CD14-positive monocyte (primary cell): ENCODE measurements around the gene RFX1. TPM values are rescaled to one million over a fixed set of nuclear protein-coding genes. Genes with fewer than 3 reads are reported as not detected.

Experiments
- DNase-seq, 3 donors: peaks; one replicate each; pipeline ENCODE4 v3.0.0-alpha.2; 2011 to 2022
- H2AFZ ChIP-seq: 2 replicates; pipeline ENCODE4 v1.6.0; 2012; ENCODE audit warnings: mild to moderate bottlenecking, low read depth, low read length, inconsistent platforms; ENCODE audit not compliant: insufficient read depth, poor library complexity, severe bottlenecking
- H3K27ac ChIP-seq, 2 donors: 1 replicate in 1 of 2; 2 replicates in 1 of 2; pipeline ENCODE4 v1.5.1; 2012 to 2013; ENCODE audit warnings: low read length in 2 of 2, control low read depth in 1 of 2, inconsistent platforms in 1 of 2, low read depth in 1 of 2, mild to moderate bottlenecking in 1 of 2
- H3K27me3 ChIP-seq, 2 donors: one replicate each; pipeline versions ENCODE4 v1.6.0 to v1.6.1; 2011 to 2013; ENCODE audit warnings: low read length in 2 of 2; ENCODE audit not compliant: control insufficient read depth in 2 of 2, insufficient read depth in 2 of 2
- H3K36me3 ChIP-seq, 2 donors: replicated peaks in 1 of 2; 1 replicate in 1 of 2; 2 replicates in 1 of 2; pipeline versions ENCODE4 v1.5.1 to v1.6.1; 2012 to 2013; ENCODE audit warnings: low read length in 2 of 2, control low read depth in 1 of 2, inconsistent platforms in 1 of 2, mild to moderate bottlenecking in 1 of 2; ENCODE audit not compliant: insufficient read depth in 2 of 2, control insufficient read depth in 1 of 2
- H3K4me1 ChIP-seq, 2 donors: 1 replicate in 1 of 2; 2 replicates in 1 of 2; pipeline versions ENCODE4 v1.5.1 to v1.6.1; 2012 to 2013; ENCODE audit warnings: low read length in 2 of 2, control low read depth in 1 of 2, inconsistent platforms in 1 of 2, mild to moderate bottlenecking in 1 of 2, moderate library complexity in 1 of 2; ENCODE audit not compliant: insufficient read depth in 2 of 2, control insufficient read depth in 1 of 2
- H3K4me2 ChIP-seq: replicated peaks from 2 replicates; pipeline ENCODE3; 2012; ENCODE audit warnings: low read length, moderate library complexity, mild to moderate bottlenecking; ENCODE audit not compliant: poor library complexity, severe bottlenecking; ENCODE audit errors: extremely low read depth
- H3K4me3 ChIP-seq, 3 experiments: fragments of 200-600 bp in 1 of 3; sonication (generic) in 1 of 3; replicated peaks in 1 of 3; 1 replicate in 2 of 3; 2 replicates in 1 of 3; pipeline ENCODE4 v1.5.1; 2011 to 2013; ENCODE audit warnings: low read length in 3 of 3, mild to moderate bottlenecking in 3 of 3, control low read depth in 2 of 3, low read depth in 2 of 3, inconsistent platforms in 1 of 3, moderate library complexity in 1 of 3
- H3K79me2 ChIP-seq: 2 replicates; pipeline ENCODE4 v1.6.0; 2012; ENCODE audit warnings: mild to moderate bottlenecking, control low read depth, inconsistent platforms, low read length, moderate library complexity; ENCODE audit not compliant: insufficient read depth
- H3K9ac ChIP-seq: 2 replicates; pipeline ENCODE4 v1.6.0; 2017; ENCODE audit warnings: low read length, mild to moderate bottlenecking; ENCODE audit not compliant: insufficient read depth, poor library complexity, severe bottlenecking
- H3K9me3 ChIP-seq, 2 donors: replicated peaks in 1 of 2; 1 replicate in 1 of 2; 2 replicates in 1 of 2; pipeline versions ENCODE4 v1.5.1 to v1.6.1; 2012 to 2013; ENCODE audit warnings: low read length in 2 of 2, control low read depth in 1 of 2; ENCODE audit not compliant: control insufficient read depth in 1 of 2, insufficient read depth in 1 of 2
- H4K20me1 ChIP-seq: 2 replicates; pipeline ENCODE4 v1.6.0; 2012; ENCODE audit warnings: mild to moderate bottlenecking, low read length, control low read depth, moderate library complexity; ENCODE audit not compliant: insufficient read depth
- H3K27ac Mint-ChIP-seq, 7 donors: one replicate each; pipeline ENCODE4 v1.8.0; 2020; ENCODE audit warnings: mild to moderate bottlenecking in 7 of 7, mixed read lengths in 7 of 7, moderate library complexity in 6 of 7, inconsistent platforms in 2 of 7
- H3K27me3 Mint-ChIP-seq, 3 donors: one replicate each; pipeline ENCODE4 v1.8.0; 2021 to 2022; ENCODE audit warnings: low read depth in 3 of 3, mild to moderate bottlenecking in 3 of 3, mixed read lengths in 3 of 3, moderate library complexity in 3 of 3, inconsistent platforms in 1 of 3
- H3K36me3 Mint-ChIP-seq, 2 donors: one replicate each; pipeline ENCODE4 v1.8.0; 2020; ENCODE audit warnings: mixed read lengths in 2 of 2, inconsistent platforms in 1 of 2, mild to moderate bottlenecking in 1 of 2
- H3K4me1 Mint-ChIP-seq: one replicate; pipeline ENCODE4 v1.8.0; 2020; ENCODE audit warnings: mild to moderate bottlenecking, mixed read lengths
- H3K4me3 Mint-ChIP-seq, 2 donors: one replicate each; pipeline ENCODE4 v1.8.0; 2020; ENCODE audit warnings: mild to moderate bottlenecking in 2 of 2, mixed read lengths in 2 of 2, moderate library complexity in 1 of 2
- H3K9me3 Mint-ChIP-seq, 7 donors: one replicate each; pipeline ENCODE4 v1.8.0; 2020 to 2022; ENCODE audit warnings: mixed read lengths in 7 of 7, mild to moderate bottlenecking in 6 of 7, moderate library complexity in 6 of 7, inconsistent platforms in 2 of 7
- WGBS: methylation state at CpG from one replicate; pipeline ENCODE4 v1.1.5; 2013; ENCODE audit warnings: missing lambda C conversion rate; ENCODE audit not compliant: insufficient coverage; 5-methylcytosine and 5-hydroxymethylcytosine counted together
- intact Hi-C, 2 donors: fragments of 100-400 bp; cut with micrococcal nuclease; formaldehyde crosslinking; loops; one replicate each; pipeline versions ENCODE4 v1.15.0 to v1.15.1; 2023
- polyA plus RNA-seq, 3 donors: library from polyadenylated mRNA; depleted of rRNA in 1 of 3; unstranded in 2 of 3; stranded (reverse) in 1 of 3; fragments of 300-500 nt in 2 of 3; fragments of >200 nt in 1 of 3; fragmentation: Illumina TruSeq in 2 of 3; gene quantifications; 1 replicate in 2 of 3; 2 replicates in 1 of 3; pipeline ENCODE4 v1.2.3, GENCODE V29; 2012 to 2021
- TF ChIP-seq, protein P1 (sequence below): fragments of 200-600 bp; IDR thresholded peaks from one replicate; pipeline ENCODE4 v1.8.0; 2022; ENCODE audit warnings: antibody characterized with exemption, mild to moderate bottlenecking

The RFX1 gene
- polyA plus RNA-seq, 3 donors = 0.89 to 12.8 (median 0.95) TPM

DNA sequence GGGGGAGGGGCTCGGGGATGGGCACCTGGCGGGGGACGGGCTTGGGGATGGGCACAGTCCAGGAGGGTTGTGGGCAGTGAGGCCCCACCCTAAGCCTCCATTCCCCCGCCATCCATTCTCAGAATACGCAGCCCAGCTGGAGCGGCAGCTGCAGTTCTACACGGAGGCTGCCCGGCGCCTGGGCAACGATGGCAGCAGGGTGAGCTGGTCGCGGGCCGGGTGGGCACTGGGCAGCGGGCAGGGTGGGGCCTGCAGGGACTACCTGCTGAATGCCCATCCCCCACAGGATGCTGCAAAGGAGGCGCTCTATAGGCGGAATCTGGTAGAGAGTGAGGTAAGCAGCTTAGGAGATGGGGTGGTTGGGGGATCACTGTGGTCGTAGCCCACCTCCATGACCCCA is 76.2 kb downstream of the RFX1 start:
- peaks cover 33 to 42% of the 10 kb centered on the region in 2 donors for H3K36me3 ChIP-seq
- H3K4me2 ChIP-seq = no peak overlapping the region
- Mint-ChIP-seq H3K4me1 (peaks cover 15% of the 10 kb centered on the region), H3K9me3 (no peaks in the 10 kb centered on the region), H3K27ac (no peak overlapping the region), H3K4me3 (no peak overlapping the region), H3K27me3 (peaks cover 0 to 9% (median 3%) of the 10 kb centered on the region in 3 donors), H3K36me3 (peaks cover 28 to 50% of the 10 kb centered on the region in 2 donors)
- H3K4me3 ChIP-seq = no peak overlapping the region
- H4K20me1 ChIP-seq = no peaks in the 10 kb centered on the region
- no peak overlapping the region for H3K27ac ChIP-seq
- intact Hi-C loops = no loop called here
- no peaks in the 10 kb centered on the region for H3K79me2 ChIP-seq
- H3K9ac ChIP-seq = no peak overlapping the region
- no peak overlapping the region for H2AFZ ChIP-seq
- peaks cover 9 to 11% of the 10 kb centered on the region in 2 donors for H3K4me1 ChIP-seq
- 93% methylated on average over 12 of the region's 17 CpGs for WGBS
- H3K9me3 ChIP-seq = no peaks in the 10 kb centered on the region
- DNase-seq = no peak
- TF ChIP-seq, protein P1, sequence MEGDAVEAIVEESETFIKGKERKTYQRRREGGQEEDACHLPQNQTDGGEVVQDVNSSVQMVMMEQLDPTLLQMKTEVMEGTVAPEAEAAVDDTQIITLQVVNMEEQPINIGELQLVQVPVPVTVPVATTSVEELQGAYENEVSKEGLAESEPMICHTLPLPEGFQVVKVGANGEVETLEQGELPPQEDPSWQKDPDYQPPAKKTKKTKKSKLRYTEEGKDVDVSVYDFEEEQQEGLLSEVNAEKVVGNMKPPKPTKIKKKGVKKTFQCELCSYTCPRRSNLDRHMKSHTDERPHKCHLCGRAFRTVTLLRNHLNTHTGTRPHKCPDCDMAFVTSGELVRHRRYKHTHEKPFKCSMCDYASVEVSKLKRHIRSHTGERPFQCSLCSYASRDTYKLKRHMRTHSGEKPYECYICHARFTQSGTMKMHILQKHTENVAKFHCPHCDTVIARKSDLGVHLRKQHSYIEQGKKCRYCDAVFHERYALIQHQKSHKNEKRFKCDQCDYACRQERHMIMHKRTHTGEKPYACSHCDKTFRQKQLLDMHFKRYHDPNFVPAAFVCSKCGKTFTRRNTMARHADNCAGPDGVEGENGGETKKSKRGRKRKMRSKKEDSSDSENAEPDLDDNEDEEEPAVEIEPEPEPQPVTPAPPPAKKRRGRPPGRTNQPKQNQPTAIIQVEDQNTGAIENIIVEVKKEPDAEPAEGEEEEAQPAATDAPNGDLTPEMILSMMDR = no peak
- H3K27me3 ChIP-seq = no peaks in the 10 kb centered on the region

DNA sequence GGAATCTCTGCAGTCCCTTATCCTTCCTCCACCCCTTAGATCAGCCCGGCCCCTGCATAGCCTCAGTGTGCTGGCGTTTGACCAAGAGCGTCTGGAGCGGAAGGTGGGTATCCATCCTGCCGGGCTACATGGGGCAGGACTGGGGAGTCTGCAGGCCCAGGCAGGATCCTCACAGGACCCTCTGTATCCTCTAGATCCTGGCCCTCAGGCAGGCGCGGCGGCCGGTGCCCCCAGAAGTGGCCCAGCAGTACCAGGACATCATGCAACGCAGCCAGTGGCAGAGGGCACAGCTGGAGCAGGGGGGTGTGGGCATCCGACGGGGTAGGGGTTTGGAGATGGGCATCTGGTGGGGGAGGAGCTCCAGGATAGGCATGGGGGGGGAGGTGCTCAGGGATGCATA is 76.8 kb downstream of the RFX1 start:
- peaks cover 0 to 8% (median 0%) of the 10 kb centered on the region in 3 donors for H3K27me3 Mint-ChIP-seq

More for the DNA sequence above, 76.8 kb downstream of the RFX1 start:
- H3K4me3 ChIP-seq = no peak overlapping the region
- TF ChIP-seq, protein P1 = no peak
- H3K9me3 Mint-ChIP-seq = no peaks in the 10 kb centered on the region
- H3K36me3 ChIP-seq = peaks cover 38 to 48% of the 10 kb centered on the region in 2 donors
- no peaks in the 10 kb centered on the region for H3K79me2 ChIP-seq
- intact Hi-C loops = no loop called here
- H3K4me2 ChIP-seq = no peak overlapping the region
- H3K27me3 ChIP-seq = no peaks in the 10 kb centered on the region
- no peak overlapping the region for H3K4me3 Mint-ChIP-seq
- H3K27ac Mint-ChIP-seq = no peak overlapping the region
- peaks cover 9 to 11% of the 10 kb centered on the region in 2 donors for H3K4me1 ChIP-seq
- no peak overlapping the region for H3K9ac ChIP-seq
- H2AFZ ChIP-seq = no peak overlapping the region
- peaks cover 31 to 56% of the 10 kb centered on the region in 2 donors for H3K36me3 Mint-ChIP-seq
- H3K4me1 Mint-ChIP-seq = peaks cover 15% of the 10 kb centered on the region
- DNase-seq = no peak
- H3K27ac ChIP-seq = no peak overlapping the region
- H3K9me3 ChIP-seq = no peaks in the 10 kb centered on the region
- WGBS = 92% methylated on average over 11 of the region's 12 CpGs
- no peaks in the 10 kb centered on the region for H4K20me1 ChIP-seq
